Parathyroid adenoma (tissue), 2 donors: ENCODE results near the gene ELOVL6.

Experiments used
- H2AFZ ChIP-seq: fragments of 300-600 bp; sonication (generic); one replicate; pipeline ENCODE4 v1.7.0; 2017; ENCODE audit warnings: antibody characterized with exemption, mild to moderate bottlenecking
- H3K27ac ChIP-seq: fragments of 300-600 bp; sonication (generic); one replicate; pipeline ENCODE4 v1.7.0; 2017
- H3K27me3 ChIP-seq: fragments of 300-600 bp; sonication (generic); one replicate; pipeline ENCODE4 v1.7.0; 2017; ENCODE audit warnings: low read length; ENCODE audit not compliant: control insufficient read depth, insufficient read depth
- H3K36me3 ChIP-seq: fragments of 300-600 bp; sonication (generic); one replicate; pipeline ENCODE4 v1.7.0; 2017; ENCODE audit warnings: low read length; ENCODE audit not compliant: control insufficient read depth, insufficient read depth
- H3K4me1 ChIP-seq: fragments of 300-600 bp; sonication (generic); one replicate; pipeline ENCODE4 v1.7.0; 2017; ENCODE audit warnings: control low read depth
- H3K4me2 ChIP-seq: fragments of 300-600 bp; sonication (generic); one replicate; pipeline ENCODE4 v1.7.0; 2017; ENCODE audit warnings: low read length
- H3K4me3 ChIP-seq: fragments of 300-600 bp; sonication (generic); one replicate; pipeline ENCODE4 v1.7.0; 2017; ENCODE audit warnings: low read depth, low read length
- H3K79me2 ChIP-seq: fragments of 300-600 bp; sonication (generic); one replicate; pipeline ENCODE4 v1.7.0; 2017; ENCODE audit warnings: control low read depth
- H3K9ac ChIP-seq: fragments of 300-600 bp; sonication (generic); one replicate; pipeline ENCODE4 v1.7.0; 2017; ENCODE audit warnings: mild to moderate bottlenecking
- H3K9me3 ChIP-seq: fragments of 300-600 bp; sonication (generic); one replicate; pipeline ENCODE4 v1.7.0; 2017; ENCODE audit warnings: low read length; ENCODE audit not compliant: control insufficient read depth
- CTCF ChIP-seq: fragments of 300-600 bp; sonication (generic); IDR thresholded peaks from one replicate; pipeline ENCODE4 v1.7.0; 2017; ENCODE audit warnings: antibody characterized with exemption, mild to moderate bottlenecking
- donor health status: primary hyperparathyroidism.

Gene ELOVL6

GRCh38 chr4:110128472-110128919, 69.9 kb downstream of the ELOVL6 start:
- no peaks in the 10 kb centered on the region for H3K9me3 ChIP-seq
- no peak for TF ChIP-seq CTCF
- no peak overlapping the region for H2AFZ ChIP-seq
- H3K4me3 ChIP-seq, result no peak overlapping the region
- no peaks in the 10 kb centered on the region for H3K4me1 ChIP-seq
- no peak overlapping the region for H3K27ac ChIP-seq
- no peak overlapping the region for H3K4me2 ChIP-seq
- H3K36me3 ChIP-seq, result no peaks in the 10 kb centered on the region
- H3K9ac ChIP-seq, result no peak overlapping the region
- H3K79me2 ChIP-seq, result peaks cover 2% of the 10 kb centered on the region
- H3K27me3 ChIP-seq, result no peaks in the 10 kb centered on the region

- Histone ChIP-seq H3K9ac (no peak overlapping the region), H3K4me3 (no peak overlapping the region), H3K4me1 (no peaks in the 10 kb centered on the region), H3K79me2 (peaks cover 2% of the 10 kb centered on the region), H3K27ac (no peak overlapping the region), H2AFZ (no peak overlapping the region), H3K27me3 (no peaks in the 10 kb centered on the region), H3K4me2 (no peak overlapping the region), H3K9me3 (no peaks in the 10 kb centered on the region), H3K36me3 (no peaks in the 10 kb centered on the region)
- TF ChIP-seq CTCF, result no peak
Measured at GRCh38 chr4:110128029-110128428, 70.4 kb downstream of the ELOVL6 start.

GRCh38 chr4:110124711-110125110, 73.7 kb downstream of the ELOVL6 start:
- no peak for TF ChIP-seq CTCF
- H3K4me3 ChIP-seq, result no peak overlapping the region

GRCh38 chr4:110122201-110122600, 76.2 kb downstream of the ELOVL6 start:
- Histone ChIP-seq H3K27ac (no peak overlapping the region), H3K36me3 (no peaks in the 10 kb centered on the region), H3K4me3 (no peak overlapping the region), H3K4me1 (no peaks in the 10 kb centered on the region), H3K27me3 (no peaks in the 10 kb centered on the region), H3K9me3 (no peaks in the 10 kb centered on the region), H3K9ac (no peak overlapping the region), H3K79me2 (peaks cover 2% of the 10 kb centered on the region), H2AFZ (no peak overlapping the region), H3K4me2 (no peak overlapping the region)
- no peak for TF ChIP-seq CTCF

More at GRCh38 chr4:110124711-110125110, 73.7 kb downstream of the ELOVL6 start:
- Histone ChIP-seq H3K27ac (no peak overlapping the region), H3K9me3 (no peaks in the 10 kb centered on the region), H3K4me2 (no peak overlapping the region), H3K9ac (no peak overlapping the region), H3K4me1 (no peaks in the 10 kb centered on the region), H3K27me3 (no peaks in the 10 kb centered on the region), H2AFZ (no peak overlapping the region), H3K79me2 (peaks cover 2% of the 10 kb centered on the region), H3K36me3 (no peaks in the 10 kb centered on the region)

GRCh38 chr4:110120506-110120905, 77.9 kb downstream of the ELOVL6 start:
- Histone ChIP-seq H3K4me3 (no peak overlapping the region), H3K36me3 (no peaks in the 10 kb centered on the region), H3K79me2 (no peaks in the 10 kb centered on the region), H3K9ac (no peak overlapping the region), H3K4me1 (no peaks in the 10 kb centered on the region), H3K9me3 (no peaks in the 10 kb centered on the region), H2AFZ (no peak overlapping the region), H3K4me2 (no peak overlapping the region), H3K27me3 (no peaks in the 10 kb centered on the region), H3K27ac (no peak overlapping the region)
- no peak for TF ChIP-seq CTCF
